ENCODE measurements around the gene LGALS3BP. TPM values are rescaled to one million over a fixed set of nuclear protein-coding genes. Genes with fewer than 3 reads are reported as not detected.

Gene LGALS3BP
- total and polyA plus RNA-seq, 2 of the 4 experiments (the other 2 are of a cell fraction) = 33.7 to 273 TPM

- Histone ChIP-seq H2AK5ac (ENCODE audit: low read depth, low read length) (no peak overlapping the region), H3K4me2 (ENCODE audit: low read depth, low read length) (no peak overlapping the region), H2BK120ac (ENCODE audit: low read depth, low read length) (no peak overlapping the region), H3K36me3 (ENCODE audit: control insufficient read depth, insufficient read depth, low read length) (peaks cover 25% of the 10 kb centered on the region), H3K23ac (ENCODE audit: low read depth, low read length) (no peak overlapping the region), H2BK20ac (ENCODE audit: low read depth, low read length) (no peak overlapping the region), H2BK15ac (ENCODE audit: low read depth, low read length) (no peak overlapping the region), H4K8ac (ENCODE audit: low read depth in 2 of 2, low read length in 2 of 2) (no peak overlapping the region), H3K14ac (replicated peaks; ENCODE audit: low read depth, low read length) (no peak overlapping the region), H3K18ac (ENCODE audit: low read depth, low read length) (no peak overlapping the region), H4K91ac (ENCODE audit: insufficient read depth, low read depth, low read length) (no peak overlapping the region), H4K5ac (ENCODE audit: low read depth, low read length) (no peak overlapping the region), H2BK5ac (ENCODE audit: low read depth, low read length, poor library complexity, severe bottlenecking) (no peak overlapping the region), H2AK9ac (replicated peaks; ENCODE audit: low read depth, low read length, poor library complexity) (no peak overlapping the region), H3K4ac (ENCODE audit: low read depth, low read length) (no peak overlapping the region), H3K79me1 (ENCODE audit: low read depth in 1 of 2, low read length in 2 of 2) (peaks cover 22 to 82% of the 10 kb centered on the region in 2 experiments), H3K9me1 (ENCODE audit: insufficient read depth, low read length) (peaks cover 4% of the 10 kb centered on the region; the same call in 1 of the 2 replicates), H3K56ac (ENCODE audit: extremely low read depth, insufficient read depth, low read length) (no peak overlapping the region), H3K9ac (ENCODE audit: low read depth, low read length) (no peak overlapping the region), H2AFZ (replicated peaks; ENCODE audit: low read length, poor library complexity) (no peak overlapping the region), H3K27ac (ENCODE audit: insufficient read depth, low read length) (no peak overlapping the region), H3K4me3 (ENCODE audit: insufficient read depth, low read depth, low read length) (no peak overlapping the region), H3K4me1 (ENCODE audit: control insufficient read depth, insufficient read depth, low read length) (no peaks in the 10 kb centered on the region), H3K27me3 (ENCODE audit: control insufficient read depth, insufficient read depth, low read length) (no peaks in the 10 kb centered on the region), H3K9me3 (ENCODE audit: control insufficient read depth, insufficient read depth, low read length) (no peaks in the 10 kb centered on the region), H4K20me1 (ENCODE audit: insufficient read depth, low read length) (peaks cover 78% of the 10 kb centered on the region)
- dilution Hi-C loops (cut with HindIII; ENCODE audit: low sequenced_read_pairs, unreplicated experiment) = no loop called here
- CTCF ChIA-PET = no interaction called here
- no CpG with 5 or more reads among the region's 14 CpGs for WGBS, 2 experiments (ENCODE audit: extremely low coverage in 2 of 2, insufficient read length in 1 of 2)
- POLR2A ChIA-PET (ENCODE audit: unreplicated experiment) = no interaction called here
- no peak for TF ChIP-seq RAD21 (IDR thresholded peaks at IDR 0.05; ENCODE audit: low read length)
- no peak for TF ChIP-seq USF2 (IDR thresholded peaks at IDR 0.05; ENCODE audit: low read depth, low read length)
- no peak for TF ChIP-seq FOS (IDR thresholded peaks at IDR 0.05; ENCODE audit: low read depth, low read length)
- no peak for TF ChIP-seq CHD1 (IDR thresholded peaks at IDR 0.05; ENCODE audit: low read depth, low read length)
- no peak for TF ChIP-seq CTCF (conservative IDR thresholded peaks at IDR 0.05; ENCODE audit: low read depth, low read length)
- no peak for TF ChIP-seq CEBPB (IDR thresholded peaks at IDR 0.05; ENCODE audit: low read depth, low read length)
- no peak for TF ChIP-seq MAFK (IDR thresholded peaks at IDR 0.05; ENCODE audit: low read depth, low read length)
- no peak for TF ChIP-seq RCOR1 (IDR thresholded peaks at IDR 0.05; ENCODE audit: insufficient replicate concordance, low read length)
- TF ChIP-seq MXI1 (IDR thresholded peaks at IDR 0.05; ENCODE audit: borderline replicate concordance, low read depth, low read length) = no peak
- TF ChIP-seq SMC3 (IDR thresholded peaks at IDR 0.05; ENCODE audit: low read depth, low read length) = no peak
- TF ChIP-seq BHLHE40 (IDR thresholded peaks at IDR 0.05; ENCODE audit: low read depth, low read length) = no peak
- TF ChIP-seq MAZ (IDR thresholded peaks at IDR 0.05; ENCODE audit: borderline replicate concordance, low read depth, low read length) = no peak
- no peak for TF ChIP-seq POLR2A (IDR thresholded peaks at IDR 0.05; ENCODE audit: low read depth, low read length)
- TF ChIP-seq, protein P1, sequence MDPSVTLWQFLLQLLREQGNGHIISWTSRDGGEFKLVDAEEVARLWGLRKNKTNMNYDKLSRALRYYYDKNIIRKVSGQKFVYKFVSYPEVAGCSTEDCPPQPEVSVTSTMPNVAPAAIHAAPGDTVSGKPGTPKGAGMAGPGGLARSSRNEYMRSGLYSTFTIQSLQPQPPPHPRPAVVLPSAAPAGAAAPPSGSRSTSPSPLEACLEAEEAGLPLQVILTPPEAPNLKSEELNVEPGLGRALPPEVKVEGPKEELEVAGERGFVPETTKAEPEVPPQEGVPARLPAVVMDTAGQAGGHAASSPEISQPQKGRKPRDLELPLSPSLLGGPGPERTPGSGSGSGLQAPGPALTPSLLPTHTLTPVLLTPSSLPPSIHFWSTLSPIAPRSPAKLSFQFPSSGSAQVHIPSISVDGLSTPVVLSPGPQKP (IDR thresholded peaks at IDR 0.05; ENCODE audit: borderline replicate concordance, low read depth, low read length) = no peak
- BruUV-seq (replicated peaks) = no TSS peak
- no peak for ATAC-seq (ENCODE audit: low read depth)
- DNase-seq = no peak
- intact Hi-C loops (cut with micrococcal nuclease) = no loop called here
- in situ Hi-C loops (cut with MboI; ENCODE audit: low sequenced_read_pairs) = no loop called here
Observed at GRCh38 chr17:79002291-79002690, 22.6 kb upstream of the LGALS3BP start.
